Testis (tissue), 3 donors: Measurements from ENCODE around the gene BNIPL. TPM values are rescaled to one million over a fixed set of nuclear protein-coding genes. Genes with fewer than 3 reads are reported as not detected.

ENCODE experiments used
- DNase-seq: peaks from one replicate; pipeline ENCODE4 v3.0.0-alpha.2; 2019
- H3K27ac ChIP-seq, 2 donors: fragments of 200-600 bp; sonication (generic); one replicate each; pipeline ENCODE4 v1.5.1; 2019
- H3K27me3 ChIP-seq: fragments of 200-600 bp; sonication (generic); one replicate; pipeline ENCODE4 v1.5.1; 2019
- H3K36me3 ChIP-seq: fragments of 200-600 bp; sonication (generic); one replicate; pipeline ENCODE4 v1.5.1; 2017; ENCODE audit warnings: low read depth; ENCODE audit errors: missing control alignments
- H3K4me1 ChIP-seq: fragments of 200-600 bp; sonication (generic); one replicate; pipeline ENCODE4 v1.5.1; 2019
- H3K4me3 ChIP-seq, 2 donors: fragments of 200-600 bp; sonication (generic); one replicate each; pipeline ENCODE4 v1.5.1; 2017 to 2019
- H3K9me3 ChIP-seq: fragments of 200-600 bp; sonication (generic); one replicate; pipeline ENCODE4 v1.5.1; 2017
- POLR2A ChIP-seq: fragments of 450-650 bp; IDR thresholded peaks from one replicate; pipeline ENCODE4 v1.6.1; 2017; ENCODE audit warnings: antibody characterized with exemption, mild to moderate bottlenecking, moderate library complexity
- WGBS, 2 donors: methylation state at CpG; one replicate each; pipeline ENCODE4 v1.1.5; 2018; 5-methylcytosine and 5-hydroxymethylcytosine counted together
- intact Hi-C: fragments of 100-400 bp; cut with DNase I; formaldehyde crosslinking; loops from one replicate; pipeline ENCODE4 v1.15.1; 2023; ENCODE audit warnings: low total_unique reads
- polyA plus RNA-seq: library from polyadenylated mRNA; stranded (reverse); fragments of 350-450 nt; fragmentation: Illumina TruSeq; extraction: RNeasy Lipid Tissue Mini Kit (QIAGEN cat#74804); gene quantifications from one replicate; pipeline ENCODE4 v1.2.3, GENCODE V29; 2014; ENCODE audit warnings: low read depth, low replicate concordance; ENCODE audit not compliant: insufficient read depth
- total RNA-seq, 2 donors: library from RNA; depleted of rRNA; stranded (reverse); fragments of >200 nt; gene quantifications; one replicate each; pipeline ENCODE4 v1.2.3, GENCODE V29; 2016
- TF ChIP-seq, protein P1 (sequence below), 3 experiments: fragments of 450-650 bp in 2 of 3; fragments of 200-600 bp in 1 of 3; sonication (generic) in 1 of 3; IDR thresholded peaks; one replicate each; pipeline ENCODE4 v1.5.1; 2016 to 2019; ENCODE audit warnings: antibody characterized with exemption in 3 of 3, mild to moderate bottlenecking in 2 of 3, moderate library complexity in 1 of 3

The BNIPL gene
- total and polyA plus RNA-seq, 3 donors from 2014 or later = 3.6 to 9.3 (median 5.0) TPM

DNA sequence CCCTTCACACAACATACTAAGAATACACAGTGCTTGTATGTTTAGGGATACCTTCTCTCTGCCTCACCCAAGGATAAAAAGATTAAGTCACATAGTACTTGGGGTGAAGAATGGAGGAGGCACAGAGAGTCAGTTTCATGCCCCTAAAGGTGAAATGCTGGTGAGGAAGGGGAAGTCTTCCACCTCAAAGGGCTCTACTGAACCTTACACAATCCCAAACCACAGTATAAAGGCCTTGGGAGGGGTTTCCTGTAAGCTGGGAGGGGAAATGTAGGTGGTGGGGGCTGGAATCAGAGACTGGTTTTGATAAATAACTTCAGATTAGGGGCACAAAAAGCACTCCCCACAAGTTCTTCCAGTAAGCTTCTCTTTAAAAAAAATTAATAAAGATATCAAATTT, 33.2 kb upstream of the BNIPL start:
- Histone ChIP-seq H3K27me3 (no peaks in the 10 kb centered on the region), H3K4me1 (peaks cover 31% of the 10 kb centered on the region), H3K4me3 (no peak overlapping the region), H3K36me3 (no peaks in the 10 kb centered on the region), H3K27ac (peak overlapping the region in 1 of 2 donors; percentile 63), H3K9me3 (no peaks in the 10 kb centered on the region)
- intact Hi-C loops = no loop called here
- TF ChIP-seq, protein P1, sequence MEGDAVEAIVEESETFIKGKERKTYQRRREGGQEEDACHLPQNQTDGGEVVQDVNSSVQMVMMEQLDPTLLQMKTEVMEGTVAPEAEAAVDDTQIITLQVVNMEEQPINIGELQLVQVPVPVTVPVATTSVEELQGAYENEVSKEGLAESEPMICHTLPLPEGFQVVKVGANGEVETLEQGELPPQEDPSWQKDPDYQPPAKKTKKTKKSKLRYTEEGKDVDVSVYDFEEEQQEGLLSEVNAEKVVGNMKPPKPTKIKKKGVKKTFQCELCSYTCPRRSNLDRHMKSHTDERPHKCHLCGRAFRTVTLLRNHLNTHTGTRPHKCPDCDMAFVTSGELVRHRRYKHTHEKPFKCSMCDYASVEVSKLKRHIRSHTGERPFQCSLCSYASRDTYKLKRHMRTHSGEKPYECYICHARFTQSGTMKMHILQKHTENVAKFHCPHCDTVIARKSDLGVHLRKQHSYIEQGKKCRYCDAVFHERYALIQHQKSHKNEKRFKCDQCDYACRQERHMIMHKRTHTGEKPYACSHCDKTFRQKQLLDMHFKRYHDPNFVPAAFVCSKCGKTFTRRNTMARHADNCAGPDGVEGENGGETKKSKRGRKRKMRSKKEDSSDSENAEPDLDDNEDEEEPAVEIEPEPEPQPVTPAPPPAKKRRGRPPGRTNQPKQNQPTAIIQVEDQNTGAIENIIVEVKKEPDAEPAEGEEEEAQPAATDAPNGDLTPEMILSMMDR (IDR thresholded peaks at IDR 0.05) = no peak
- no peak for TF ChIP-seq POLR2A
- DNase-seq = no peak

DNA sequence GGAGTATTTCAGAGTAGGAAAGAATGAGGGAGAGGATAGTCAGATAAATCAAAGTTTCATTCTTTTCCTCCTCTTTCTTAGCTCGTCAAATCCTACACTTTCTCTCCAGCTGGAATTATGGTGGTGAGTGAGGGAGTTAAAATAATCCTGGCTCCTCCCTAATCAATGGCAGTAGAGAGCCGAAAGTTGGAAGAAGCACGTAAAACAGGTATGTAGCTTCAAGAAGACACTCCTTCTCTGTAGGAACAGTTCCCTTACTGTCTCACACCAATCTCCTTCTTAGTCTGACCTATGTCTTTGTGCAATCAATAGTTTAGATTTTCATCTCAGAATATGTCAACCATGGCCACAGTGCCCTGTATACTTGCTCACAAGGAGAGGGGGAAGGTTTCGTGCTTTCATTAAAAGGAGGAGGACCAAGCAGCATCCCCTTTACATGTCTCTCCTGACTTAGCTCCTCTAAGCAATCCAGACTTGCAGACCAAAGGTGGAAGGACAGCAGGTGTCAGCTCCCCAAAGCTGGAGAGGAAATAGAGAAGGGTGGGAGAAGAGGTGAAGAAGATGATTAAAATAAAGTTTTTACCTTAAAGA, 30.6 kb upstream of the BNIPL start:
- intact Hi-C loops = no loop called here
- no peak for DNase-seq
- WGBS, 2 donors = 18 to 29% methylated on average over 4 of the region's 4 CpGs

DNA sequence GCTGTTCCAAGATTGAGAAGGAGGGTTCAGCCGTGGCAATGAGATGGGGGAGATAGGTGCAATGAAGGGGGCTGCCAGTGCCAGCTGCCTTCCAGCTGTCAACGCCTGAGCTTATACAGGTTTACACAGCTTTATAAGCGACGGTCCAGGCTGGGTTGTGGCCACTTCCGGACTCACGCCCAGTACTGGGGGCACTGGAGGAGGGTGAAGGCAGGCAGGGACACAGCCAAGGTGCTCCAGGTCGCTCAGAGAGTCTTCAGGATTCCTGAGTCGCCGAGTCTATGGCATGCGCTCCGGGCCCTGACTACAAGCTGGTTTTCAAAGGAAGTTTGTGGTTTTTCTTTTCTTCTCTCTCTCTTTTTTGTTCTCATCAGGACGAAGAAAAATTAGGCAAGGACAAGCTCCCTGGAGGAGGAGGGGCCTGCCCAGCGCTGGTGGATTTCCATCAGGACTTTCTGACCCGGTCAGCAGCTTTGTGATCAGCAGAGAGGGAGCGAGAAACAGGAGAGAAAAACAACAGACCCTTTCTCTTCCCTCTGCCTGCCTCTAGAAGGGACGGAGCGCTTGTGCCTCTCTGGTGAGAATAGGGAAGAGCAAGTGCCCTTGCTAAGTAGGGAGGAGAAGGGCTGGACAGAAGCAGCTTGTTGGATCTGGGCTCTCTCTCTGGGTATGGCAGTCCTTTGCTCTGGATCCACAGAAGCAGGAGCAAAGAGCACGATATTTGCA, 29.9 kb upstream of the BNIPL start, which contains the start of gene MINDY1:
Gene MINDY1 (minus strand): TSS at position 576 of the 726 bp plus-strand sequence. CDS start 4,285 bp downstream, outside the sequence.
- intact Hi-C loops = no loop called here
- DNase-seq = peak; percentile 85
- Histone ChIP-seq H3K4me1 (peaks cover 40% of the 10 kb centered on the region), H3K36me3 (no peaks in the 10 kb centered on the region), H3K4me3 (peak within 1 kb of the TSS; percentile 81 to 89), H3K27ac (peak within 1 kb of the TSS; percentile 93 to 95), H3K9me3 (no peaks in the 10 kb centered on the region), H3K27me3 (no peaks in the 10 kb centered on the region)
- WGBS, 2 donors = 11 to 28% methylated on average over 18 of the region's 18 CpGs
- TF ChIP-seq POLR2A = peak; percentile 11
- TF ChIP-seq, protein P1 (IDR thresholded peaks at IDR 0.05) = peak in 2 of 3 experiments; percentile 18 to 28

More for the DNA sequence above, 30.6 kb upstream of the BNIPL start:
- Histone ChIP-seq H3K4me3 (peak overlapping the region; percentile 61 to 64), H3K36me3 (no peaks in the 10 kb centered on the region), H3K27me3 (no peaks in the 10 kb centered on the region), H3K4me1 (peaks cover 40% of the 10 kb centered on the region), H3K27ac (peak overlapping the region; percentile 93 to 95), H3K9me3 (no peaks in the 10 kb centered on the region)
- no peak for TF ChIP-seq POLR2A
- TF ChIP-seq, protein P1 (IDR thresholded peaks at IDR 0.05) = no peak

DNA sequence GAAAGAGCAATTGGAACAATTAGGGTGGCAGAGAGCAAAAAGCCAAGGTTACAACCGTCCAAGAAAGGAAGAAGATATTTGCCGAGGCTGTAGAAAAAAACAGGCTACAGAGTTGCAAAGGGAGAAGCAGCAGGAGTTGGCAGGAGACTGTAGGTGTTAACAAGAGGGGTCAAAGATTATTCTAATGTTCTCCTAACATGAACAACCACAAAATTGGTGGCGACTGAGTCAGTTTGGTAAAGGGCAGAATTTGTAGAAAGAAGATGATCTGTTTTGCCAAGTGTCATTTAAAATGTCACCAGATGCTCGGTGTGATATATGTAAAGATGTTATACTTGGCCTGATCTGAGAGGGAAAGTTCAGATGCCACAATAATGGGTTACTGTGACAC, 28.5 kb upstream of the BNIPL start:
- intact Hi-C loops = no loop called here
- WGBS, 2 donors = 5 to 6% methylated on average over 4 of the region's 4 CpGs
- peaks cover 38% of the 10 kb centered on the region for H3K4me1 ChIP-seq
- TF ChIP-seq POLR2A = no peak
- TF ChIP-seq, protein P1 (IDR thresholded peaks at IDR 0.05) = no peak
- DNase-seq = peak; percentile 26
- H3K27ac ChIP-seq = peak overlapping the region; percentile 93 to 95
- no peaks in the 10 kb centered on the region for H3K9me3 ChIP-seq
- peak overlapping the region; percentile 81 to 89 for H3K4me3 ChIP-seq
- H3K36me3 ChIP-seq = no peaks in the 10 kb centered on the region
- H3K27me3 ChIP-seq = no peaks in the 10 kb centered on the region
